Vagina (tissue), 2 donors: ENCODE data around the gene ERC2. TPM values are rescaled to one million over a fixed set of nuclear protein-coding genes. Genes with fewer than 3 reads are reported as not detected.

ENCODE experiments used
- DNase-seq, 2 donors: peaks; one replicate each; pipeline ENCODE4 v3.0.0-alpha.2; 2017; ENCODE audit errors: extremely low spot score in 2 of 2
- H3K27ac ChIP-seq: fragments of 200-600 bp; sonication (generic); one replicate; pipeline ENCODE4 v1.5.1; 2019
- H3K27me3 ChIP-seq: fragments of 200-600 bp; sonication (generic); one replicate; pipeline ENCODE4 v1.5.1; 2019
- H3K36me3 ChIP-seq, 2 donors: fragments of 200-600 bp; sonication (generic); one replicate each; pipeline ENCODE4 v1.5.1; 2017 to 2019
- H3K4me1 ChIP-seq: fragments of 200-600 bp; sonication (generic); one replicate; pipeline ENCODE4 v1.5.1; 2019
- H3K4me3 ChIP-seq, 2 donors: fragments of 200-600 bp; sonication (generic); 1 replicate in 1 of 2; 2 replicates in 1 of 2; pipeline ENCODE4 v1.5.1; 2016 to 2019
- H3K9me3 ChIP-seq: fragments of 200-600 bp; sonication (generic); one replicate; pipeline ENCODE4 v1.5.1; 2019
- CTCF ChIP-seq, 3 experiments: fragments of 450-650 bp in 2 of 3; fragments of 200-600 bp in 1 of 3; sonication (generic) in 1 of 3; IDR thresholded peaks; one replicate each; pipeline ENCODE4 v1.5.1; 2017 to 2019; ENCODE audit warnings: antibody characterized with exemption in 3 of 3, mild to moderate bottlenecking in 2 of 3, moderate library complexity in 2 of 3
- POLR2A ChIP-seq, 2 donors: fragments of 450-650 bp; IDR thresholded peaks; one replicate each; pipeline ENCODE4 v1.6.1; 2017; ENCODE audit warnings: antibody characterized with exemption in 2 of 2, mild to moderate bottlenecking in 2 of 2, moderate library complexity in 2 of 2
- POLR2AphosphoS5 ChIP-seq, 2 donors: sonication (generic); formaldehyde crosslinking; IDR thresholded peaks; one replicate each; pipeline ENCODE4 v1.9.0; 2017; ENCODE audit warnings: antibody characterized with exemption in 2 of 2, mild to moderate bottlenecking in 2 of 2, low read depth in 1 of 2; ENCODE audit not compliant: insufficient read depth in 1 of 2
- intact Hi-C: fragments of 100-400 bp; cut with DNase I; formaldehyde crosslinking; loops from one replicate; pipeline ENCODE4 v1.15.1; 2023
- total RNA-seq: library from RNA; depleted of rRNA; stranded (reverse); fragments of >200 nt; gene quantifications from one replicate; pipeline ENCODE4 v1.2.3, GENCODE V29; 2016

Gene ERC2
- total RNA-seq, 1 donor from 2014 or later = 1.2 TPM

- intact Hi-C loops = no loop called here
- H3K36me3 ChIP-seq = no peaks in the 10 kb centered on the region
- H3K4me3 ChIP-seq = no peak overlapping the region
- TF ChIP-seq POLR2AphosphoS5 (IDR thresholded peaks at IDR 0.05; ENCODE audit: insufficient read depth in 1 of 2, low read depth in 1 of 2) (no peak), CTCF (IDR thresholded peaks at IDR 0.05) (no peak)
- no peaks in the 10 kb centered on the region for H3K27me3 ChIP-seq
- peaks cover 13% of the 10 kb centered on the region for H3K4me1 ChIP-seq
- no peaks in the 10 kb centered on the region for H3K9me3 ChIP-seq
- no peak for DNase-seq
- H3K27ac ChIP-seq = no peak overlapping the region
Observed at GRCh38 chr3:55521738-55522421, 946.4 kb downstream of the ERC2 start.

GRCh38 chr3:55521064-55521737, 947.1 kb downstream of the ERC2 start:
- intact Hi-C loops = no loop called here
- no peak for DNase-seq

GRCh38 chr3:55519019-55519418, 949.2 kb downstream of the ERC2 start:
- Histone ChIP-seq H3K9me3 (no peaks in the 10 kb centered on the region), H3K4me1 (peaks cover 13% of the 10 kb centered on the region), H3K4me3 (no peak overlapping the region), H3K36me3 (no peaks in the 10 kb centered on the region), H3K27ac (no peak overlapping the region), H3K27me3 (no peaks in the 10 kb centered on the region)
- no peak for DNase-seq
- no peak for TF ChIP-seq CTCF (IDR thresholded peaks at IDR 0.05)
- no peak for TF ChIP-seq POLR2A (IDR thresholded peaks at IDR 0.05)
- TF ChIP-seq POLR2AphosphoS5 (IDR thresholded peaks at IDR 0.05; ENCODE audit: insufficient read depth in 1 of 2, low read depth in 1 of 2) = no peak
- intact Hi-C loops = no loop called here

More at GRCh38 chr3:55521064-55521737, 947.1 kb downstream of the ERC2 start:
- no peak overlapping the region for H3K27ac ChIP-seq
- peaks cover 13% of the 10 kb centered on the region for H3K4me1 ChIP-seq
- no peaks in the 10 kb centered on the region for H3K27me3 ChIP-seq
- H3K36me3 ChIP-seq = no peaks in the 10 kb centered on the region
- no peaks in the 10 kb centered on the region for H3K9me3 ChIP-seq
- H3K4me3 ChIP-seq = no peak overlapping the region
- TF ChIP-seq CTCF (IDR thresholded peaks at IDR 0.05) (no peak), POLR2A (IDR thresholded peaks at IDR 0.05) (no peak), POLR2AphosphoS5 (IDR thresholded peaks at IDR 0.05; ENCODE audit: insufficient read depth in 1 of 2, low read depth in 1 of 2) (no peak)

- Histone ChIP-seq H3K4me3 (no peak overlapping the region), H3K27me3 (no peaks in the 10 kb centered on the region), H3K9me3 (no peaks in the 10 kb centered on the region), H3K36me3 (no peaks in the 10 kb centered on the region), H3K4me1 (peaks cover 13% of the 10 kb centered on the region), H3K27ac (no peak overlapping the region)
- intact Hi-C loops = no loop called here
- no peak for TF ChIP-seq POLR2AphosphoS5 (IDR thresholded peaks at IDR 0.05; ENCODE audit: insufficient read depth in 1 of 2, low read depth in 1 of 2)
- TF ChIP-seq POLR2A (IDR thresholded peaks at IDR 0.05) = no peak
- TF ChIP-seq CTCF (IDR thresholded peaks at IDR 0.05) = no peak
- DNase-seq = no peak
Observed at GRCh38 chr3:55518451-55518850, 949.8 kb downstream of the ERC2 start.
